H1 (cell line): Measurements from ENCODE around the gene FCGR3B. TPM values are rescaled to one million over a fixed set of nuclear protein-coding genes. Genes with fewer than 3 reads are reported as not detected.

Experiments used
- CTCF ChIA-PET: fragments of 300-600 bp; sonication (Branson Sonifier 250); formaldehyde crosslinking; loops from one replicate; lab custom pipeline; 2021; ENCODE audit not compliant: partially characterized antibody; lab: Charles Lee
- POLR2A ChIA-PET: fragments of 300-600 bp; sonication (Branson Sonifier 250); formaldehyde crosslinking; loops from one replicate; lab custom pipeline; 2021; ENCODE audit warnings: inconsistent platforms; ENCODE audit not compliant: partially characterized antibody; lab: Charles Lee
- DNase-seq, 2 experiments: peaks; one replicate each; pipeline versions ENCODE4 v3.0.0 to v3.0.0-alpha.2; 2010 to 2022; ENCODE audit warnings: low spot score in 2 of 2, low read depth in 1 of 2, mixed read lengths in 1 of 2
- FAIRE-seq: peaks from 2 replicates; lab custom pipeline; 2011; peaks lifted over from hg19 to GRCh38; lab: Jason Lieb, UNC
- H2AFZ ChIP-seq: 2 replicates; pipeline ENCODE4 v1.8.1; 2012; ENCODE audit warnings: low read length, inconsistent platforms
- H2AK5ac ChIP-seq: 2 replicates; pipeline ENCODE4 v1.6.1; 2013; ENCODE audit warnings: low read depth, low read length
- H2BK120ac ChIP-seq: replicated peaks from 2 replicates; pipeline ENCODE3; 2013; ENCODE audit warnings: low read depth, low read length, inconsistent platforms
- H2BK12ac ChIP-seq: 2 replicates; pipeline ENCODE4 v1.6.1; 2013; ENCODE audit warnings: low read depth, low read length
- H2BK15ac ChIP-seq: 2 replicates; pipeline ENCODE4 v1.6.1; 2013; ENCODE audit warnings: low read length
- H2BK20ac ChIP-seq: 2 replicates; pipeline ENCODE4 v1.6.1; 2013; ENCODE audit warnings: low read length
- H2BK5ac ChIP-seq: 2 replicates; pipeline ENCODE4 v1.6.1; 2013; ENCODE audit warnings: low read depth, low read length
- H3K14ac ChIP-seq: 2 replicates; pipeline ENCODE4 v1.6.1; 2013; ENCODE audit warnings: inconsistent platforms; ENCODE audit not compliant: insufficient read length
- H3K18ac ChIP-seq: 2 replicates; pipeline ENCODE4 v1.6.1; 2013; ENCODE audit warnings: low read length; ENCODE audit errors: extremely low read depth
- H3K23ac ChIP-seq: 2 replicates; pipeline ENCODE4 v1.6.1; 2013; ENCODE audit warnings: inconsistent platforms; ENCODE audit not compliant: insufficient read length
- H3K23me2 ChIP-seq: 2 replicates; pipeline ENCODE4 v1.6.1; 2013; ENCODE audit warnings: low read depth, low read length
- H3K27ac ChIP-seq: 2 replicates; pipeline ENCODE4 v1.6.1; 2011; ENCODE audit warnings: low read depth, low read length, inconsistent platforms
- H3K27me3 ChIP-seq, 4 experiments: replicated peaks in 1 of 4; 1 replicate in 1 of 4; 2 replicates in 3 of 4; pipeline versions ENCODE4 v1.6.1 to v1.8.1; 2011 to 2013; ENCODE audit warnings: low read length in 3 of 4, mild to moderate bottlenecking in 3 of 4, inconsistent platforms in 2 of 4, mixed read lengths in 2 of 4, moderate library complexity in 1 of 4; ENCODE audit not compliant: control insufficient read depth in 3 of 4, insufficient read depth in 3 of 4; ENCODE audit errors: extremely low read depth in 1 of 4
- H3K36me3 ChIP-seq, 4 experiments: 2 replicates each; pipeline versions ENCODE4 v1.6.1 to v1.8.1; 2011 to 2013; ENCODE audit warnings: mild to moderate bottlenecking in 4 of 4, low read length in 3 of 4, moderate library complexity in 2 of 4, control low read depth in 1 of 4, inconsistent platforms in 1 of 4; ENCODE audit not compliant: insufficient read depth in 4 of 4, control insufficient read depth in 2 of 4
- H3K4ac ChIP-seq: replicated peaks from 2 replicates; pipeline ENCODE3; 2013; ENCODE audit warnings: low read length, low read depth, mixed read lengths, inconsistent platforms; ENCODE audit not compliant: insufficient read length
- H3K4me1 ChIP-seq, 4 experiments: replicated peaks in 1 of 4; 1 replicate in 1 of 4; 2 replicates in 3 of 4; pipeline versions ENCODE4 v1.6.1 to v1.8.1; 2011 to 2013; ENCODE audit warnings: low read length in 3 of 4, inconsistent platforms in 2 of 4, mixed read lengths in 1 of 4; ENCODE audit not compliant: insufficient read depth in 4 of 4, control insufficient read depth in 3 of 4
- H3K4me2 ChIP-seq, 2 experiments: 2 replicates each; pipeline versions ENCODE4 v1.6.1 to v1.8.1; 2011 to 2013; ENCODE audit warnings: low read depth in 2 of 2, low read length in 2 of 2, control low read depth in 1 of 2, inconsistent platforms in 1 of 2, mild to moderate bottlenecking in 1 of 2; ENCODE audit not compliant: insufficient read depth in 1 of 2
- H3K4me3 ChIP-seq, 4 experiments: fragments of 200-600, 300-600 bp in 1 of 4; sonication (generic), shearing (Covaris generic), sonication (Bioruptor Twin) in 1 of 4; 2 replicates each; pipeline versions ENCODE4 v1.5.1 to v1.8.1; 2011 to 2016; ENCODE audit warnings: low read length in 4 of 4, low read depth in 3 of 4, control low read depth in 2 of 4, inconsistent platforms in 2 of 4, mild to moderate bottlenecking in 2 of 4, mixed read lengths in 1 of 4, moderate library complexity in 1 of 4; ENCODE audit not compliant: insufficient read depth in 2 of 4; ENCODE audit errors: extremely low read depth in 1 of 4
- H3K56ac ChIP-seq: replicated peaks from 2 replicates; pipeline ENCODE3; 2013; ENCODE audit warnings: low read depth, mild to moderate bottlenecking, mixed read lengths, low read length, inconsistent platforms; ENCODE audit not compliant: insufficient read length
- H3K79me1 ChIP-seq: 2 replicates; pipeline ENCODE4 v1.6.1; 2013; ENCODE audit warnings: low read depth, low read length, control low read depth
- H3K79me2 ChIP-seq, 2 experiments: 2 replicates each; pipeline versions ENCODE4 v1.6.1 to v1.8.1; 2012 to 2013; ENCODE audit warnings: low read length in 2 of 2, mild to moderate bottlenecking in 2 of 2, inconsistent platforms in 1 of 2; ENCODE audit not compliant: insufficient read depth in 2 of 2, control insufficient read depth in 1 of 2
- H3K9ac ChIP-seq, 4 experiments: replicated peaks in 1 of 4; 1 replicate in 1 of 4; 2 replicates in 3 of 4; pipeline versions ENCODE4 v1.6.1 to v1.8.1; 2011 to 2013; ENCODE audit warnings: low read depth in 3 of 4, low read length in 3 of 4, control low read depth in 2 of 4, mild to moderate bottlenecking in 2 of 4, moderate library complexity in 2 of 4, inconsistent platforms in 1 of 4; ENCODE audit errors: extremely low read depth in 1 of 4
- H3K9me3 ChIP-seq, 2 experiments: 2 replicates each; pipeline versions ENCODE4 v1.6.1 to v1.8.1; 2012 to 2013; ENCODE audit warnings: mild to moderate bottlenecking in 2 of 2, moderate library complexity in 2 of 2, control low read depth in 1 of 2, inconsistent platforms in 1 of 2, low read depth in 1 of 2, low read length in 1 of 2, mixed read lengths in 1 of 2; ENCODE audit not compliant: insufficient read depth in 2 of 2
- H4K20me1 ChIP-seq, 2 experiments: replicated peaks in 1 of 2; 2 replicates each; pipeline versions ENCODE3 to v1.8.1; 2011 to 2013; ENCODE audit warnings: inconsistent platforms in 2 of 2, low read length in 2 of 2, mild to moderate bottlenecking in 1 of 2; ENCODE audit not compliant: insufficient read depth in 2 of 2, control insufficient read depth in 1 of 2
- H4K5ac ChIP-seq: 2 replicates; pipeline ENCODE4 v1.6.1; 2013; ENCODE audit warnings: low read length, low read depth, mixed read lengths, inconsistent platforms; ENCODE audit not compliant: insufficient read length
- H4K8ac ChIP-seq: 2 replicates; pipeline ENCODE4 v1.8.0; 2013; ENCODE audit warnings: mild to moderate bottlenecking, moderate library complexity, low read length, inconsistent platforms; ENCODE audit not compliant: insufficient read depth; ENCODE audit errors: extremely low read depth
- H4K91ac ChIP-seq: replicated peaks from 2 replicates; pipeline ENCODE3; 2013; ENCODE audit warnings: low read length, mixed read lengths, inconsistent platforms; ENCODE audit not compliant: insufficient read length
- ASH2L ChIP-seq: fragments of 200-600, 300-600 bp; sonication (generic); IDR thresholded peaks from one replicate; pipeline ENCODE4 v1.7.1; 2017; ENCODE audit warnings: low read length
- CBX8 ChIP-seq: fragments of 300-800, 300-1000 bp; sonication (generic); IDR thresholded peaks from 2 replicates; pipeline ENCODE4 v1.7.1; 2016; ENCODE audit warnings: low read depth, low read length, borderline replicate concordance
- CHD2 ChIP-seq: IDR thresholded peaks from 2 replicates; pipeline ENCODE4 v1.6.1; 2012; ENCODE audit warnings: low read length, improper control_type of control experiment
- EGR1 ChIP-seq: IDR thresholded peaks from 2 replicates; pipeline ENCODE4 v1.6.1; 2011; ENCODE audit warnings: low read depth, low read length, borderline replicate concordance
- EP300 ChIP-seq, 2 experiments: IDR thresholded peaks; 1 replicate in 1 of 2; 2 replicates in 1 of 2; pipeline ENCODE4 v1.6.1; 2011 to 2012; ENCODE audit warnings: low read depth in 2 of 2, low read length in 2 of 2, mild to moderate bottlenecking in 2 of 2, borderline replicate concordance in 1 of 2, inconsistent platforms in 1 of 2, moderate library complexity in 1 of 2
- MAX ChIP-seq: IDR thresholded peaks from 2 replicates; pipeline ENCODE4 v1.6.1; 2012; ENCODE audit warnings: inconsistent platforms
- POLR2AphosphoS5 ChIP-seq: IDR thresholded peaks from 2 replicates; pipeline ENCODE4 v1.6.1; 2011; ENCODE audit warnings: low read depth, low read length
- RBBP5 ChIP-seq: IDR thresholded peaks from 2 replicates; pipeline ENCODE4 v1.7.1; 2012; ENCODE audit warnings: low read depth, mild to moderate bottlenecking, inconsistent platforms, low read length, moderate library complexity, borderline replicate concordance
- SIRT6 ChIP-seq: IDR thresholded peaks from one replicate; pipeline ENCODE4 v1.7.1; 2012; ENCODE audit warnings: low read length, inconsistent platforms
- SP2 ChIP-seq: IDR thresholded peaks from 2 replicates; pipeline ENCODE4 v1.6.1; 2012; ENCODE audit warnings: mild to moderate bottlenecking, low read length, inconsistent platforms
- SRF ChIP-seq: IDR thresholded peaks from 2 replicates; pipeline ENCODE4 v1.6.1; 2011; ENCODE audit warnings: mild to moderate bottlenecking, low read depth, low read length, moderate library complexity
- TBP ChIP-seq: IDR thresholded peaks from 2 replicates; pipeline ENCODE4 v1.6.1; 2011; ENCODE audit warnings: low read depth, low read length, improper control_type of control experiment
- ZNF274 ChIP-seq: IDR thresholded peaks from 2 replicates; pipeline ENCODE4 v1.7.0; 2012; ENCODE audit warnings: low read length, borderline replicate concordance; ENCODE audit errors: extremely low read depth
- WGBS, 2 experiments: shearing (Covaris generic) in 1 of 2; methylation state at CpG; one replicate each; pipeline versions ENCODE4 v1.1.6 to v1.1.7; 2013 to 2015; ENCODE audit warnings: low lambda C conversion rate in 2 of 2, mixed read lengths in 2 of 2, inconsistent platforms in 1 of 2, low coverage in 1 of 2, missing lambda C conversion rate in 1 of 2; ENCODE audit not compliant: insufficient replicate concordance in 2 of 2, insufficient coverage in 1 of 2, insufficient read length in 1 of 2; ENCODE audit errors: extremely low coverage in 1 of 2, missing lambda C conversion rate in 1 of 2; 5-methylcytosine and 5-hydroxymethylcytosine counted together
- polyA plus RNA-seq, 7 experiments: library from polyadenylated mRNA; depleted of rRNA in 3 of 7; stranded (reverse) in 5 of 7; unstranded in 2 of 7; fragments of >200 nt in 5 of 7; fragments of 200-250 nt in 2 of 7; gene quantifications; 1 replicate in 5 of 7; 2 replicates in 1 of 7; 4 replicates in 1 of 7; pipeline versions ENCODE4 v1.2.1 to v1.2.3, GENCODE V29; 2011 to 2013; ENCODE audit warnings: missing spikeins in 2 of 7, mixed read lengths in 2 of 7
- total RNA-seq: library from RNA; stranded (reverse); fragmentation: NEBNext Ultra II Directional; extraction: Animal tissue kit (Norgen Biotek cat#: 25700); gene quantifications from 2 replicates; pipeline ENCODE4 v1.2.1, GENCODE V29; 2021

The FCGR3B gene
- total and polyA plus RNA-seq, 2 of the 8 experiments (the other 6 are each of a cell fraction or from before 2014, with no cell fraction given): not detected

- Histone ChIP-seq H3K36me3 (no peaks in the 10 kb centered on the region), H3K23me2 (no peaks in the 10 kb centered on the region), H4K8ac (no peak overlapping the region), H3K14ac (no peak overlapping the region), H4K20me1 (no peaks in the 10 kb centered on the region), H3K4me1 (no peaks in the 10 kb centered on the region; a peak in 1 of 7 replicates), H2AFZ (no peak overlapping the region), H3K79me1 (no peaks in the 10 kb centered on the region), H3K79me2 (no peaks in the 10 kb centered on the region), H2BK120ac (no peak overlapping the region), H3K4me3 (no peak overlapping the region), H3K23ac (no peak overlapping the region), H4K91ac (no peak overlapping the region), H3K56ac (no peak overlapping the region), H3K9ac (no peak overlapping the region), H3K27me3 (no peaks in the 10 kb centered on the region), H3K4me2 (no peak overlapping the region), H2BK20ac (no peak overlapping the region), H3K4ac (no peak overlapping the region), H2BK15ac (no peak overlapping the region), H3K18ac (no peak overlapping the region), H3K9me3 (no peaks in the 10 kb centered on the region), H2AK5ac (no peak overlapping the region; the same call in 1 of the 2 replicates), H2BK12ac (no peak overlapping the region), H3K27ac (no peak overlapping the region), H2BK5ac (no peak overlapping the region), H4K5ac (no peak overlapping the region)
- DNase-seq (no peak), FAIRE-seq (no peak)
- WGBS, 2 experiments: 84% methylated on average over 3 of the region's 3 CpGs; no CpG with 5 or more reads in 1 of the 2 experiments
- ChIA-PET POLR2A (no interaction called here), CTCF (no interaction called here)
- TF ChIP-seq CHD2 (no peak), EP300 (IDR thresholded peaks at IDR 0.05; ENCODE audit: borderline replicate concordance in 1 of 2, low read depth in 2 of 2, low read length in 2 of 2) (no peak), SRF (no peak), CBX8 (no peak), ZNF274 (no peak), RBBP5 (no peak), POLR2AphosphoS5 (no peak), SP2 (no peak), SIRT6 (no peak), TBP (no peak), ASH2L (no peak), EGR1 (no peak), MAX (no peak)
Observed at GRCh38 chr1:161678500-161678899, 47.5 kb upstream of the FCGR3B start.
